K562 (cell line): ENCODE results near the gene PGPEP1. TPM values are rescaled to one million over a fixed set of nuclear protein-coding genes. Genes with fewer than 3 reads are reported as not detected.

Source experiments
- CBFB ChIP-seq: sonication (generic); formaldehyde crosslinking; IDR thresholded peaks from 2 replicates; pipeline ENCODE4 v1.4.0; 2020; ENCODE audit warnings: mild to moderate bottlenecking, missing genetic modification reagents
- CSDE1 ChIP-seq, 2 experiments: fragments of 450-650 bp; IDR thresholded peaks; 2 replicates each; pipeline ENCODE4 v1.6.1; 2016; ENCODE audit warnings: mild to moderate bottlenecking in 1 of 2
- HCFC1 ChIP-seq: IDR thresholded peaks from 2 replicates; pipeline ENCODE4 v1.6.1; 2012; ENCODE audit warnings: low read depth, low read length, improper control_type of control experiment
- MAZ ChIP-seq, 2 experiments: fragments of 450-650 bp in 1 of 2; sonication (generic) in 1 of 2; formaldehyde crosslinking; IDR thresholded peaks in 1 of 2; conservative IDR thresholded peaks in 1 of 2; 2 replicates each; pipeline versions ENCODE4 v1.4.0 to v1.5.0; 2020; ENCODE audit warnings: mild to moderate bottlenecking in 1 of 2, missing genetic modification reagents in 1 of 2
- NKRF ChIP-seq: fragments of 450-650 bp; IDR thresholded peaks from 2 replicates; pipeline ENCODE4 v1.6.1; 2016; ENCODE audit warnings: borderline replicate concordance
- NRF1 ChIP-seq, 2 experiments: fragments of 450-650 bp; IDR thresholded peaks in 1 of 2; conservative IDR thresholded peaks in 1 of 2; 2 replicates each; pipeline ENCODE4 v1.6.1; 2014; ENCODE audit warnings: mild to moderate bottlenecking in 2 of 2
- NUFIP1 ChIP-seq: fragments of 450-650 bp; IDR thresholded peaks from 2 replicates; pipeline ENCODE4 v1.6.1; 2018; ENCODE audit not compliant: partially characterized antibody
- PHB ChIP-seq: fragments of 250-450 bp; sonication (Bioruptor Pico); IDR thresholded peaks from 2 replicates; pipeline ENCODE4 v1.5.0; 2021
- RBBP5 ChIP-seq: fragments of 200-600 bp; sonication (generic); IDR thresholded peaks from 2 replicates; pipeline ENCODE4 v1.6.1; 2012; ENCODE audit warnings: borderline replicate concordance, mild to moderate bottlenecking, low read length, control low read depth, inconsistent platforms; ENCODE audit not compliant: insufficient read depth, poor library complexity, severe bottlenecking
- SMARCC2 ChIP-seq: fragments of 450-650 bp; IDR thresholded peaks from 2 replicates; pipeline ENCODE4 v1.6.1; 2017; ENCODE audit warnings: antibody characterized with exemption, moderate library complexity, mild to moderate bottlenecking, low read depth
- SRSF1 ChIP-seq: fragments of 200-400 bp; formaldehyde crosslinking; IDR thresholded peaks from 2 replicates; pipeline ENCODE4 v1.6.1; 2017; ENCODE audit warnings: mild to moderate bottlenecking, low read depth, low read length, moderate library complexity
- XRCC3 ChIP-seq: fragments of 450-650 bp; IDR thresholded peaks from 2 replicates; pipeline ENCODE4 v1.6.1; 2017; ENCODE audit warnings: mild to moderate bottlenecking, moderate library complexity
- ZKSCAN1 ChIP-seq: fragments of 150-350 bp; IDR thresholded peaks from 2 replicates; pipeline ENCODE4 v1.6.1; 2016; ENCODE audit warnings: low read depth, low read length
- ZNF354B ChIP-seq: fragments of 250-450 bp; sonication (Bioruptor Pico); IDR thresholded peaks from 2 replicates; pipeline ENCODE4 v1.4.0; 2020
- ZNF586 ChIP-seq: fragments of 450-650 bp; formaldehyde crosslinking; conservative IDR thresholded peaks from 2 replicates; pipeline ENCODE4 v1.4.0; 2020; ENCODE audit warnings: mild to moderate bottlenecking, moderate library complexity
- polyA plus RNA-seq, 8 experiments: library from polyadenylated mRNA; depleted of rRNA in 4 of 8; stranded (reverse) in 5 of 8; unstranded in 3 of 8; fragments of >200 nt; fragmentation: Nextera tagmentation in 2 of 8; fragmentation: Illumina TruSeq in 1 of 8; extraction: Ambion mirVana in 2 of 8; extraction: Trizol in 1 of 8; gene quantifications; 2 replicates each; pipeline versions ENCODE4 v1.2.1 to v1.2.3, GENCODE V29; 2011 to 2014; ENCODE audit warnings: inconsistent platforms in 1 of 8, missing spikeins in 1 of 8
- total RNA-seq, 7 experiments: library from RNA; depleted of rRNA in 6 of 7; stranded (reverse); fragments of >200 nt in 6 of 7; fragmentation: Illumina TruSeq in 2 of 7; extraction: Trizol in 2 of 7; gene quantifications; 2 replicates each; pipeline versions ENCODE4 v1.2.1 to v1.2.3, GENCODE V29; 2011 to 2021; ENCODE audit warnings: low replicate concordance in 1 of 7
- TF ChIP-seq, protein P1 (sequence below): sonication (generic); formaldehyde crosslinking; IDR thresholded peaks from 2 replicates; pipeline ENCODE4 v1.8.0; 2023; ENCODE audit warnings: mild to moderate bottlenecking, missing genetic modification reagents
- TF ChIP-seq, protein P2 (sequence below): fragments of 250-450 bp; sonication (Bioruptor Pico); IDR thresholded peaks from 2 replicates; pipeline ENCODE4 v1.8.0; 2021; ENCODE audit warnings: moderate library complexity, mild to moderate bottlenecking, inconsistent platforms
- TF ChIP-seq, protein P3 (sequence below): conservative IDR thresholded peaks from 2 replicates; pipeline ENCODE4 v1.6.1; 2011; ENCODE audit warnings: low read depth, mild to moderate bottlenecking, low read length; ENCODE audit not compliant: control insufficient read depth

The PGPEP1 gene
- total and polyA plus RNA-seq, 9 of the 15 experiments (the other 6 are each of a cell fraction or from before 2014, with no cell fraction given), result 10.0 to 69.6 (median 33.5) TPM

DNA sequence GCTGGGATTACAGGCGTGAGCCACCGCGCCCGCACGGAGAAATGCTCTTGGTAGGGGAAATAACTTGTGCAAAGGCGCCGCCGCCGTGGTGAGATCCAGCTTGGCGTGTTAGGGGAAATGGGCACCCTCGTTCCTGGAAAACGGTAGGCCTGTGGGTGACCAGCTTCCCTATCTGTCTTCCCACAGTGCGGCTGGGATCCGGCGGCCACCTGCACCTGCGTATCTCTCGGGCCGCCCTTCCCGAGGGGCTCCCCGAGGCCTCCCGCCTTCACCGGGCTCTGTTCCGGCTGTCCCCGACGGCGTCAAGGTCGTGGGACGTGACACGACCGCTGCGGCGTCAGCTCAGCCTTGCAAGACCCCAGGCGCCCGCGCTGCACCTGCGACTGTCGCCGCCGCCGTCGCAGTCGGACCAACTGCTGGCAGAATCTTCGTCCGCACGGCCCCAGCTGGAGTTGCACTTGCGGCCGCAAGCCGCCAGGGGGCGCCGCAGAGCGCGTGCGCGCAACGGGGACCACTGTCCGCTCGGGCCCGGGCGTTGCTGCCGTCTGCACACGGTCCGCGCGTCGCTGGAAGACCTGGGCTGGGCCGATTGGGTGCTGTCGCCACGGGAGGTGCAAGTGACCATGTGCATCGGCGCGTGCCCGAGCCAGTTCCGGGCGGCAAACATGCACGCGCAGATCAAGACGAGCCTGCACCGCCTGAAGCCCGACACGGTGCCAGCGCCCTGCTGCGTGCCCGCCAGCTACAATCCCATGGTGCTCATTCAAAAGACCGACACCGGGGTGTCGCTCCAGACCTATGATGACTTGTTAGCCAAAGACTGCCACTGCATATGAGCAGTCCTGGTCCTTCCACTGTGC, 47.9 kb downstream of the PGPEP1 start (continued):
- no peak for TF ChIP-seq ZNF586 (CRISPR knock-in tag)
- TF ChIP-seq, protein P1, sequence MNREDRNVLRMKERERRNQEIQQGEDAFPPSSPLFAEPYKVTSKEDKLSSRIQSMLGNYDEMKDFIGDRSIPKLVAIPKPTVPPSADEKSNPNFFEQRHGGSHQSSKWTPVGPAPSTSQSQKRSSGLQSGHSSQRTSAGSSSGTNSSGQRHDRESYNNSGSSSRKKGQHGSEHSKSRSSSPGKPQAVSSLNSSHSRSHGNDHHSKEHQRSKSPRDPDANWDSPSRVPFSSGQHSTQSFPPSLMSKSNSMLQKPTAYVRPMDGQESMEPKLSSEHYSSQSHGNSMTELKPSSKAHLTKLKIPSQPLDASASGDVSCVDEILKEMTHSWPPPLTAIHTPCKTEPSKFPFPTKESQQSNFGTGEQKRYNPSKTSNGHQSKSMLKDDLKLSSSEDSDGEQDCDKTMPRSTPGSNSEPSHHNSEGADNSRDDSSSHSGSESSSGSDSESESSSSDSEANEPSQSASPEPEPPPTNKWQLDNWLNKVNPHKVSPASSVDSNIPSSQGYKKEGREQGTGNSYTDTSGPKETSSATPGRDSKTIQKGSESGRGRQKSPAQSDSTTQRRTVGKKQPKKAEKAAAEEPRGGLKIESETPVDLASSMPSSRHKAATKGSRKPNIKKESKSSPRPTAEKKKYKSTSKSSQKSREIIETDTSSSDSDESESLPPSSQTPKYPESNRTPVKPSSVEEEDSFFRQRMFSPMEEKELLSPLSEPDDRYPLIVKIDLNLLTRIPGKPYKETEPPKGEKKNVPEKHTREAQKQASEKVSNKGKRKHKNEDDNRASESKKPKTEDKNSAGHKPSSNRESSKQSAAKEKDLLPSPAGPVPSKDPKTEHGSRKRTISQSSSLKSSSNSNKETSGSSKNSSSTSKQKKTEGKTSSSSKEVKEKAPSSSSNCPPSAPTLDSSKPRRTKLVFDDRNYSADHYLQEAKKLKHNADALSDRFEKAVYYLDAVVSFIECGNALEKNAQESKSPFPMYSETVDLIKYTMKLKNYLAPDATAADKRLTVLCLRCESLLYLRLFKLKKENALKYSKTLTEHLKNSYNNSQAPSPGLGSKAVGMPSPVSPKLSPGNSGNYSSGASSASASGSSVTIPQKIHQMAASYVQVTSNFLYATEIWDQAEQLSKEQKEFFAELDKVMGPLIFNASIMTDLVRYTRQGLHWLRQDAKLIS (CRISPR knock-in tag), result peak; percentile 98
- TF ChIP-seq XRCC3, result no peak
- no peak; a peak in 1 of 4 replicates for TF ChIP-seq CSDE1 (IDR thresholded peaks at IDR 0.05)
- TF ChIP-seq NUFIP1, result no peak
- peak; percentile 76 to 81 for TF ChIP-seq MAZ (CRISPR knock-in tag; conservative IDR thresholded peaks at IDR 0.05 in 1 of 2, IDR thresholded peaks at IDR 0.05 in 1 of 2)
- TF ChIP-seq ZNF354B (CRISPR knock-in tag), result no peak
- TF ChIP-seq RBBP5, result peak; percentile 69
- TF ChIP-seq, protein P2, sequence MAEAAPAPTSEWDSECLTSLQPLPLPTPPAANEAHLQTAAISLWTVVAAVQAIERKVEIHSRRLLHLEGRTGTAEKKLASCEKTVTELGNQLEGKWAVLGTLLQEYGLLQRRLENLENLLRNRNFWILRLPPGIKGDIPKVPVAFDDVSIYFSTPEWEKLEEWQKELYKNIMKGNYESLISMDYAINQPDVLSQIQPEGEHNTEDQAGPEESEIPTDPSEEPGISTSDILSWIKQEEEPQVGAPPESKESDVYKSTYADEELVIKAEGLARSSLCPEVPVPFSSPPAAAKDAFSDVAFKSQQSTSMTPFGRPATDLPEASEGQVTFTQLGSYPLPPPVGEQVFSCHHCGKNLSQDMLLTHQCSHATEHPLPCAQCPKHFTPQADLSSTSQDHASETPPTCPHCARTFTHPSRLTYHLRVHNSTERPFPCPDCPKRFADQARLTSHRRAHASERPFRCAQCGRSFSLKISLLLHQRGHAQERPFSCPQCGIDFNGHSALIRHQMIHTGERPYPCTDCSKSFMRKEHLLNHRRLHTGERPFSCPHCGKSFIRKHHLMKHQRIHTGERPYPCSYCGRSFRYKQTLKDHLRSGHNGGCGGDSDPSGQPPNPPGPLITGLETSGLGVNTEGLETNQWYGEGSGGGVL, result no peak
- TF ChIP-seq, protein P3, sequence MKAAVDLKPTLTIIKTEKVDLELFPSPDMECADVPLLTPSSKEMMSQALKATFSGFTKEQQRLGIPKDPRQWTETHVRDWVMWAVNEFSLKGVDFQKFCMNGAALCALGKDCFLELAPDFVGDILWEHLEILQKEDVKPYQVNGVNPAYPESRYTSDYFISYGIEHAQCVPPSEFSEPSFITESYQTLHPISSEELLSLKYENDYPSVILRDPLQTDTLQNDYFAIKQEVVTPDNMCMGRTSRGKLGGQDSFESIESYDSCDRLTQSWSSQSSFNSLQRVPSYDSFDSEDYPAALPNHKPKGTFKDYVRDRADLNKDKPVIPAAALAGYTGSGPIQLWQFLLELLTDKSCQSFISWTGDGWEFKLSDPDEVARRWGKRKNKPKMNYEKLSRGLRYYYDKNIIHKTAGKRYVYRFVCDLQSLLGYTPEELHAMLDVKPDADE, result peak; percentile 75
- peak; percentile 69; the same call in 1 of the 2 replicates for TF ChIP-seq SRSF1
- 0 out of 2 replicates have a peak, but pooled peaks have one; percentile 17 for TF ChIP-seq PHB (CRISPR knock-in tag)
- peak; percentile 61 for TF ChIP-seq HCFC1
- peak; percentile 81 to 86 for TF ChIP-seq NRF1 (conservative IDR thresholded peaks at IDR 0.05 in 1 of 2, IDR thresholded peaks at IDR 0.05 in 1 of 2)
- no peak for TF ChIP-seq SMARCC2
- TF ChIP-seq ZKSCAN1, result peak; percentile 57; the same call in 1 of the 2 replicates
- TF ChIP-seq NKRF, result peak; percentile 37; the same call in 1 of the 2 replicates
- peak; percentile 96 for TF ChIP-seq CBFB (CRISPR knock-in tag)
